Measurements from ENCODE around the gene CXCL10.
"Not testable (repeated sequence)": the region's sequence is repeated elsewhere in the genome, so short reads cannot be mapped to it uniquely, and the experiment has no call there.

CXCL10 gene

DNA sequence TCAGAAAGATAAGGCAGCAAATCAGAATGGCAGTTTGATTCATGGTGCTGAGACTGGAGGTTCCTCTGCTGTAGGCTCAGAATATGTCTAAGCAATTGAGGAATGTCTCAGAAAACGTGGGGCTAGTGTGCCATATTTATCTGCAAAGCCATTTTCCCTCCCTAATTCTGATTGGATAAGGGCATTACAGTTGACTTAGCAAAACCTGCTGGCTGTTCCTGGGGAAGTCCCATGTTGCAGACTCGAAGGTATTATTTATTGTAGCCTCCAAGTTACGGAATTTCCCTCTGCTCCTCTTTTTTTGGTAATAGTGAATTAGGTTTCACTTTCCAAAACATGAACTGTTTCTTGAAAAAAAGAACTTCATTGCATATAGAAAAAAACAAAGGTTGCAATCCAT, at the start of gene CXCL10:
Gene CXCL10, minus strand, starts transcription at position 109 of the 400 bp plus-strand sequence. Its CDS starts 66 bp downstream, at position 43.
- DNase-seq = no peak

DNA sequence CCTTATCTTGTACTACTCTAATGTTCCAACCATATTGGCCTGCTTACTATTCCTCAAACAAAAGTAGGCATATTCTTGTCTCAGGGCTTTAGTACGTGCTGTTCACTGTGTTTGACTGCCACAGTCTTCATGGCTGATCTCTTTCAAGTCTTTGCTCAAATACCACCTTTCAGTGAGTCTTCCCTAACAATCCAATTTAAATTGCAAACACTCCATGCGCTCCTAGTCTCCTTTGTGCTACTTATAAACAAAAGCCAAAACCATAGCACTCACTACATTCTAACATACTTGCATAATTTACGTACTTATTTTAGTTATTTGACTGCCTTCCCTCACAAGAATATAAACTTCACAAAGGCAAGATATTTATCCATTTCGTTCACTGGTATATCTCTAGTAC, 49.5 kb upstream of the CXCL10 start:
- no peak for DNase-seq

DNA sequence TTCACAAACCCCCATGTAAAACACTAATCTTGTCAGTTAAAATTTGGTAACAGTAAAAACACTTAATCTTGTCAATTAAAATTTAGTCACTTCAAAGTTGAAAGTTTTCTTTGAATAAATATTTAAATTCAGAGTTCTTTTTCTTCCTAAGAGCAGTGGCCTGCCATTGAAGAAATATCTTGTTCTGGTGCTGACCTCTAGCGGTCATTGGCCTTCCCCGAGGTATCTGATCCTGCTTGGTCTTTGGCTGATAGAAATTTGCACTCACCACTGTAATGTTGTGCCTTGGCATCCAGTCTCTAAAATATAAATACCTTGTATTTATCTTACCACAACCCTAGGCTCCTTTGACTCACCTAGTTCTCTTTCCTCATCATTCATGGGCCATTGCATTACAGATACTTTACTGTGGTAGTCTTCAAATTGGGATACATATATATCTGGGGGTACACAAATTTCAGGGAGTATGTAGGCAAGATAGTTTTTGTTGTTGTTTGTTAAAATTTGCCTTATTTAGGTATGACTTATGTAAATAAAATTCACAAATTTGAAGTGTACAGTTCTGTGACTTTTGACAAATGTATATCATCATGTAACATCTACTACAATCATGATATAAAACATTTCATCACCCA, 44.5 kb upstream of the CXCL10 start:
- peak; percentile 58 for DNase-seq

DNA sequence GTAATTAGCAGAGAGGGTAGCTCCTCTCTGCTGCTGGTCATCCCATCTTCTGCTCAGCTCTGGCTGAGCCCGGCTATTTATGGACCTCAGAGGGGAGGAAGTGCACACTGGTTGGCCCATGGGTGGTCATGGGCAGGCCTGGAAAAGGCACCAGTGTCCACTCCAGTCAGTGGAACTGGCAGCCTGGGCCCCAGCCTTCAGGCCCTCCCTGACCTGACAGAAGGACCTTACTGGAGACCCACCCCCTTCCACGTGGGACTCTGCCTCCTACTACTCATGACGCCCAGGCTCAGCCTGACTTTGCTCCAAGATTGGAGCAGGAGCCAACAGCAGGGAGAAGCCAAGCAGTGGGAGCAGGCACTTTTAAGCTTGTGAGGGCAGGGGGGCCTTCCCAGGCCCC, 43.2 kb upstream of the CXCL10 start:
- no peak for DNase-seq

DNA sequence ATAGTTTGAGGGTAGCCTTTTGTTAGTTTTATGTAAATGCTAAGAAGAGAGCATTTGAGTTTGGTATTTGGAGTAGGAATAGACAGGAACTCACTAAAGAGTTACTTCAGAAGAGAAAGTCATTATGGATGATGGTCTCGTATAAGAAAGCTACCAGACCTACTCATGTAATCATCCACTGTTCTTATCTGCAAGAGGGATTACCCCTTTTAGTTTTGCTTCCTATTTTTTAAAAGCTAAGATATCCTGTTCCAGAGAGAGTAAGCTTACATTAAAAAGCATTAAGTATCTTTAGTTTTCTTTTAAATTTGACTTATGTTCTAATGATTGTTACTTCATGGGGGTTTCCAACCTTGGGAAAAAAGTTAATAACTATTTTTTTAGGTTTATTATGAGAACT, 38.7 kb upstream of the CXCL10 start:
- no peak for DNase-seq

DNA sequence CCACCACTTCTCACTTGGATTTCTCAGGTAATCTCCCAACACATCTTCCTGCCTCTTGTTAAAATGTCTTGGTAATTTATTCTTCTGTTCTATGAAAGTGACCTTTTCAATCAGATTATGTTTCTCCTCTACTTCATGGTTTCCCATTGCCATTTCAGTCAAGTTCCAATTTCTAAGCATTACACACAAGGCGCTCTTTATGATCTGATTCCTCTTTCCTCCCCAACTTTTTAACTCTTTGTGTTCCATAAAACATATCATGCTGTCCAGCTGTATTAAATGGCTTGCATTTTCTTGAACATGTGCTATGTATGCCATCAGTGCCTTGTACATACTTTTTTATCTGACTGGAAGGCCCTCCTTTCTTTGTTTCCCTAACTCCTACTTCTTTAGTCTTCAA, 38.1 kb upstream of the CXCL10 start:
- DNase-seq = no peak

GRCh38 chr4:76060506-76060905, 37.2 kb upstream of the CXCL10 start:
- DNase-seq = no peak

- DNase-seq = no peak
These were observed 36.5 kb upstream of the CXCL10 start for GRCh38 chr4:76059750-76060149.

DNA sequence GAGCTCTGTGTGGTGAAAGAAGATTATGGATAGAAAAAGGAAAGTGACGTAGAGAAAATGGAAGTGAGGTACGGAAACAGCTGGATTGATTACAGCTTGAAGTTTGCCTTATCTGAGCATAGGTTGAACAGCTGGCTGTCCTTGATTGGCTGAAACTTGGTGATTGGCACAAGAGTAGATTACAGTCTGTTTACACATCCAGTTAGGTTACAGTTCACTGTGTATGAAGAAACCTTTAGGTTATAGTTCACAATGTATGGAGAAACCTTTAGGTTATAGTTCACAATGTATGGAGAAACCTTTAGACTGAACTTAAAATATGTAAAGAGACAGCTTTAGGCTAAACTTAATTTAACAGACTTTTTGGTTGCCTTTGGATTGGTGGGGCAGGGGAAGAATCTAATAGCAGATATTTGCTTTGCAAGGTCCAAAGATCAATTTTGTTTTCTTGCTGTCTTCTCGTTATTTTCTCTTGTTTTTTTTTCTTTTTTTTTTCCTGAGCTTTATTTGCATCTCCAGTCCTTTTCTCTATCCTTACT, 35.7 kb upstream of the CXCL10 start:
- DNase-seq = no peak

GRCh38 chr4:76058302-76058701, 35.0 kb upstream of the CXCL10 start:
- DNase-seq = no peak

DNA sequence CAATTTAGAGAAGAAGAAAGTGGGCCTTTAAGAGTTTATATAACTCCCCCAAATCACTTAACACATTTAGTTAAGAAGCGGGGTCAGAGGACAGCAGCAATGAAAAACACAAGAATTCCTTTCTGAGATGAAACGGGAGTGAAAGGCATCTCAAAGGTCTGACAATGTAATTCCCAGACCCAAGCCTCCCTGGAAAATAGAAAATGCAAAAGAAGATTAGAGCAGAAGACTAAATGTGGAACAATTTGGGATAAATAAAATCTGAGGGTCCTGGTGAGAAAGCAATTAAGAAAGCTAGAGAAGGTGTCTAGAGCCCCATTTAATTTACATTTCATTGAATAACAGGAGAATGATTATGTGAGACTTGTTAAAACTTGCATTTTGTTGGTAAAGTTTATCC, 32.1 kb upstream of the CXCL10 start:
- DNase-seq = no peak

DNA sequence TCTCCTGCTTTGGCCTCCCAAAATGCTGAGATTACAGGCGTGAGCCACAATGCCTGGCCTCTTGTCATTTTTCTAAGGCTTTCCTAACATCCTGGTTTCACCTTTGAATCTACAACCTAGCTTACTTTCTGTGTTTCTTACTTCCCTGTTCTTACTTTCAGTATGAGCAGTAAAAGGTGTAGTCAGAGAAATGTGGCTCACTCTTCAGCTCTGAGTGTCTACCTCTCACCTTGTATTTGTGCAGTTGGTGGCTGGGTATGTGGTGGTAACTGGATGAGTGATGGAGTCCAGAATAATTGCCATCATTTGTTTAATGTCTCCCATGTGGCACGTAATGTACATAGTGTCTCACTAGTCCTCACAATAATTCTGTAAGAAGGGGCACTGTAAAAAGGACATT, 31.7 kb upstream of the CXCL10 start:
- peak; percentile 57 for DNase-seq

- DNase-seq = no peak
These were observed 30.4 kb upstream of the CXCL10 start for GRCh38 chr4:76053730-76054129.

DNA sequence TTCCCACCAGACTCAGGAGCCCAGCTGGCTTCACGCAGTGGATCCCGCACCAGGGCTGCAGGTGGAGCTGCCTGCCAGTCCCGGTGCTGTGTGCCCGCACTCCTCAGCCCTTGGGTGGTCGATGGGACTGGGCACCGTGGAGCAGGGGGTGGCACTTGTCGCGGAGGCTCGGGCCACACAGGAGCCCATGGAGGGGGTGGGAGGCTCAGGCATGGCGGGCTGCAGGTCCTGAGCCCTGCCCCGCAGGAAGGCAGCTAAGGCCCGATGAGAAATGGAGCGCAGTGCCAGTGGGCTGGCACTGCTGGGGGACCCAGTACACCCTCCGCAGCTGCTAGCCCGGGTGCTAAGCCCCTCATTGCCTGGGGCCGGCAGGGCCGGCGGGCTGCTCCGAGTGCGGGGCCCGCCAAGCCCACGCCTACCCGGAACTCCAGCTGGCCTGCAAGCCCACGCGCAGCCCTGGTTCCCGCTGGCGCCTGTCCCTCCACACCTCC, 27.3 kb upstream of the CXCL10 start:
- DNase-seq = not testable (repeated sequence)

GRCh38 chr4:76049860-76050416, 26.6 kb upstream of the CXCL10 start:
- DNase-seq = not testable (repeated sequence)

DNA sequence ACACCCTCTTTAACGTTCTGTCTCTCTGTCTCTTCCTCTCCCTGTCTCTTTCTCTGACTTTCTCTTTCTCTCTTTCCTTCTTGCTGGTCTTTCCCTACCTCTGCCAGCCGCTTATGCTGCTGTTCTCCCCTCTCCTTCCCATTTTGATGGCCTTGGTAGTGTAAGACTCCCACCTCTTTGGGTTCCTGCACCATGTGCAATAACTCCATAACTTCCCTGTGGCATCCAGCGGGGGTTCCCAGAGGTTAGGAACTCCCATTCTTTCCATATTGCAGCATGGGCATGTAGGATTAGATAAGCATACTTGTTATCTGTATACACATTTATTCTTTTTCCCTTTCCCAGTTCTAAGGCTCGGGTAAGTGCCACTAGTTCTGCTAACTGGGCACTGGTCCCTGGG, 21.4 kb upstream of the CXCL10 start:
- DNase-seq = not testable (repeated sequence)

- DNase-seq = not testable (repeated sequence)
These were observed 20.0 kb upstream of the CXCL10 start for GRCh38 chr4:76043306-76043705.

DNA sequence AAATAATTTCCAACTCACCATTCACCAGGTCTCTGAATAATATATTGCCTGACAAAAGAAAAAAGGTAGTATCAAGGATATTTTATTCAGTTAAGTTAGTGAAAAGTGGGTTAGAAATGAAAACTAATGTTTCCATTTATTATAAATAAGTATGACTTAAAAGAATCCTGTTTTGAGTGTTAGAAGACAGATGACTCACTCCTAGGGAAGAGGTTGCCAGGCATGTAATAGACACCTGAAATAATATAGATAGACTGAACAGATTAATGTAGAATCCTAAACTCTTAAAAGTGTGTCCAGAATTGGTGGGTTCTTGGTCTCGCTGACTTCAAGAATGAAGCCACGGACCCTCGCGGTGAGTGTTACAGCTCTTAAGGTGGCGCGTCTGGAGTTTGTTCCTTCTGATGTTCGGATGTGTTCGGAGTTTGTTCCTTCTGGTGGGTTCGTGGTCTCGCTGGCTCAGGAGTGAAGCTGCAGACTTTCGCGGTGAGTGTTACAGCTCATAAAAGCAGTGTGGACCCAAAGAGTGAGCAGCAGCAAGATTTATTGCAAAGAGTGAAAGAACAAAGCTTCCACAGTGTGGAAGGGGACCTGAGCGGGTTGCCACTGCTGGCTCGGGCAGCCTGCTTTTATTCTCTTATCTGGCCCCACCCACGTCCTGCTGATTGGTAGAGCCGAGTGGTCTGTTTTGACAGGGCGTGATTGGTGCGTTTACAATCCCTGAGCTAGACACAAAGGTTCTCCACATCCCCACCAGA, 19.1 kb upstream of the CXCL10 start:
- not testable (repeated sequence) for DNase-seq

- DNase-seq = no peak
These were observed 13.6 kb upstream of the CXCL10 start for GRCh38 chr4:76036855-76037254.

DNA sequence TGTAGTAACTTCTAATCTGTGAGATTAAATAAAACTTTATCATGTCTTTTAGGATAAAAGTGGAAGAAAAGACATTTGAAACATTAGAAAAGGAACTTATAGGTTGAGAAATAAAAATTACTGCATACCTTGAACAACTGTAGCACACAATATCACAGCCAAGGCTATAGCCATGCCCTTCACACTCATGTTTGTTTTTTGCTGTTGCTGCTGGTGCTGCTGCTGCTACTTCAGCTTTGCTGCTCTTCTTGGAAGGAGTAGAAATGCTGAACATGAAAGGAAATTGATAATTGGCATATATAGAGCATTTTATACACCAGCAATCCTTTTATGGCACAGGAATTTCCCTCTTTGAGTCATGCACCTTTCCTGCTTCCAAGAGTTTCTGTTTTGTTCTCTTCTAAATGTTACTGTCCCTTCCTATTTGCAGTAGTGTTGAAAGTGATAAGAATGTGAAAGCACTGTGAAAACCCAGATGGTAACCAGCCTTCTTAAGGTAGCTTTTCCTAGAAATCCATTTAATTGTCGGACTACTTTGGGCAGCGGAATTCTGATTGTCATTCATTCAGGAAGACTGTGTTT, 12.6 kb upstream of the CXCL10 start, which contains the start of gene CXCL11:
Gene CXCL11, minus strand, starts transcription at position 272 of the 582 bp plus-strand sequence. Its CDS starts 83 bp downstream, at position 189.
- no peak for DNase-seq

DNA sequence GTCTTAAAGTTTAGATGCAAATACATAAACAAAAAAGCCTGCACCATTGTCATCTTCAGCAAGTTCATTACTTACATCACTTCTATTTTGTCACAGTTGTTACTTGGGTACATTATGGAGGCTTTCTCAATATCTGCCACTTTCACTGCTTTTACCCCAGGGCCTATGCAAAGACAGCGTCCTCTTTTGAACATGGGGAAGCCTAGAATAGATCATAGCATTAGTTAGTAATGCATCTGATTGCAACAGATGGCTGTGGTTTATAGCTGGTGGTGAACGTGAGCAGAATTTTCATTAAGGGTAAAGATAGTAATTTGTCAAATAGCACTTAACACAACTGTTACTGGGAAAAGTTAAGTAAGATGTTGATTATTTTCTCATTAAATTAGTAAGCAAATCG, 11.8 kb upstream of the CXCL10 start:
- no peak for DNase-seq

DNA sequence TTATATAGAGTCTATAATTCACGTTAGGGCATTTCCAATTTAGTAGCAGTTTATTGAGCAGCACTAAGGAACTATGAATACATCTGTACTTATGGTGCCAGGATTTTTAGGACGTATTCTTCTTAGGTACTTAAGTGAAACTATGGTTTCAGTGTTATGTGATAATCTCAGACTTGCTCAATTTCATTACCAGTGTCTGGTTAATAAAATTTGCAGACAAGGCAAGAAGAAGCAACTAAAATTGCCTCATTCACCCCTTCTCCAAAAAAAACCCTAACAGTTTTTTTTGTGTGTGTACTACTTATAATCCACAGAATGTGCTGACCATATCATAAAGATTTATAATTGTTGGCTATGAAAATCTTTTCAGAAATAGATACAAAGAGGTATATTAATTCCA, 6.0 kb upstream of the CXCL10 start:
- DNase-seq = no peak

DNA sequence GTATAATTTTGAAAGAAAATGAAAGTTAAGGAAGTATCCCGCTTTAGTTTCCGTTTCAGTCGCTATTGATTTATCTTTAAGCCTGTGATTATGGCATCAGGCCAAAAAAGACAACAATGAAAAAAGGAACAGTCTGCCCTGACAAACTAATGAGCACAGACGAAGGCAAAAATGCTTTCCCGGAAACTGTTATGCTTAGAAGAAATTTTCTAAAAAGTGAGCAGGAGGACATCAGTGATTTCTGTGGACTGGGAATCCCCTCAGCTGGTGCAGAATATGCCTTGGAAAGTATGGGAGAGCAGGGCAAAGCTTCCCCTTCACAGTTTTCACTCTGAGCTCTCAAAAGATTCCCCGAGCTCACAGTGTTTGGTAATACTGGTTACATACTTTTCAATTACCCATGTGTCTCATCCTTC, 5.1 kb upstream of the CXCL10 start:
- peak; percentile 27 for DNase-seq

Data from NCI-H774 (cell line).